Stimulated activated CD8-positive, alpha-beta memory T cell treated with anti-CD3 and anti-CD28 coated beads, Interleukin-12 subunit alpha, Interleukin-12 subunit beta, amount 100 ng/mL, for 4 hours (primary cell): ENCODE measurements around the gene MSH3.
"Not testable (repeated sequence)": the region's sequence is repeated elsewhere in the genome, so short reads cannot be mapped to it uniquely, and the experiment has no call there.

Source experiments
- DNase-seq: peaks from one replicate; pipeline ENCODE4 v3.0.0-alpha.2; 2020; ENCODE audit warnings: low read depth

MSH3 gene

GRCh38 chr5:80797428-80798024 is 143.1 kb downstream of the MSH3 start:
- DNase-seq, result no peak

DNA sequence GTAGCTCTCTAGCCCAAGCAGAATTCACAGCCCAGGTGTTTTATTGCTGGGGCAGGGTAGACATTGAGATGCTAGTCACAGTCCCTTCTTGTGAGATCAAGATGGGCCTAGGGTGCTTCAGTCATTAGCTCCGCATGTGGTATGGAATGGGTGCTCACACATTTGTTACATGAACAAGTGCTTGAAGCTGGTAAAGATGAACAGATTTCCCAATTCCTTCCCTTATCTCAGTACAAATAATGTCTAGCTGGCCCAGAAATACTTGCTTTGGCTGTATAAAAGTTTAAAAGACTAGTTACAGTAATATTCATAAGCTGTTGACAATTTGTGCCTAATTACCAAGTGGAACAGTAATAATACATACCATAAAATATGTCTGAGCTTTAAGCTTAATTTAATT is 143.7 kb downstream of the MSH3 start:
- no peak for DNase-seq

DNA sequence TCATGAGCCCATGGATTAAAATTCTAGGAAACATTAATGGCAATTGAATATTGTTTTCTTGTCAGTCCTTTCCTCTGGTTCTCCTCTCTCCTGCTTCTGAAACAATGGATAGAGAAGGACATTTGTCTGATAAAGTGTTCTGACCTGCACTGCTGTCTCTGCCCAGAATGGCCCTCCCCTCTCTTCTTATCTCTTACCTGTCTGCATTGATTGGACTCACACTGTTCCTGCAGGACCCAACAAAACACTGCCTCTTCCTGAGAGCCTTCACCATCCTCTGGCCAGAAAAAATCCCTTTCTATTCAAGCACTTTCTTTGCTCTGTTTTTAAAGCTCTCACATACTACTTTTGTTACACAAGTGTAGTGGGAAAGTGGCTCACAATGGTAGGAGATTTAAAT is 144.2 kb downstream of the MSH3 start:
- no peak for DNase-seq

DNA sequence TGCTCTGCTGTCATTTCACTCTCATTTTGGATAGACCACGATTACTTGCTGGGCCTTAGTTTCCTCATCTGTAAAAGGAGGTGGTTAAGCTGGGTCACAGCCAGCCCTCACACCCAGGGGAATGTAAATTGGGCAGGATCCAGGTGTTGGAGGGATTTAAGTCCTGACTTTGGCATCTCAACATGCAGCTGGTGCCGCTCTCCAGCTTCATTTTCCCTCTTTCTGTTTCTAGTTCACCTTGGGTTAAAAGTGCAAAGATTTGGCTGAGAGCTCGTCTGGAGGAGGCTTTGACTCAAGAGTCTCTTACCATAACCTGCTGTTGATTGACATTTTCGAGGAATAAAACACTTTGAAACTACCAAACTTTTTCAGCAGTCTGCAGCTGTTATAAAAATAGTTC is 144.6 kb downstream of the MSH3 start:
- DNase-seq, result no peak

GRCh38 chr5:80799573-80799972 is 145.1 kb downstream of the MSH3 start:
- DNase-seq, result no peak

GRCh38 chr5:80804332-80804731 is 149.9 kb downstream of the MSH3 start:
- no peak for DNase-seq

DNA sequence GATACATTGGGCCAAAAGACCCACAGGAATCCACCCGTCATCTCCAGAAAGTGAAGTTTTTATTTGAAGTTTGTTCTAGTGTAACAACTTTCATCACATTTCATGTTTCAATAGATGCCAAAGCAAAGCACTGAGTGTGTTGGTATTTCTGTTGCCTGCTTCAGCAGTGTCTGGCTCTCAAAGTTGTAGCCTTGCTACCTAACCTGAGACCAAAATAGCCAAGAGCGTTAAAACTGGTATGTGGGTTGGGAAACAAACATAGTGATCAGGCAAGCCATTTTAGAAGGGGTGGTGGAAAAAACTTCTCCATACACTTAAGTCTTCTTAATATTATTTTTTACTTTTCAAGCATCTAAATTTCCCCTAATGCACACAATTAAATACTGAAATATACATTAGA is 150.6 kb downstream of the MSH3 start:
- no peak for DNase-seq

DNA sequence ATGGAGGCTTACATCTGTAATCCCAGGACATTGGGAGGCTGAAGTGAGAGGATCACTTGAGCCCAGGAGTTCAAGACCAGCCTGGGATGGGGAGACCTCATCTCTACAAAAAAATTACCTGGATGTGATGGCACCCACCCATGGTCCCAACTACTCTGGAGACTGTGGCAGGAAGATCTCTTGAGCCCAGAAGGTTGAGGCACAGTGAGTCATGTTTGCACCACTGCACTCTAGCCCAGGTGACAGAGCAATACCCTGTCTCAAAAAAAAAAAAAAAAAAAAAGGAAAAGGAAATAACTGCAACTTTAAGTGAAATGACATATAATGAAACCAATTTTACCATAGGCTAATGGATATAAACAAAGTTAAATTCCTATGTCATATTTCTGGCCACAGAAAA is 152.5 kb downstream of the MSH3 start:
- no peak for DNase-seq

DNA sequence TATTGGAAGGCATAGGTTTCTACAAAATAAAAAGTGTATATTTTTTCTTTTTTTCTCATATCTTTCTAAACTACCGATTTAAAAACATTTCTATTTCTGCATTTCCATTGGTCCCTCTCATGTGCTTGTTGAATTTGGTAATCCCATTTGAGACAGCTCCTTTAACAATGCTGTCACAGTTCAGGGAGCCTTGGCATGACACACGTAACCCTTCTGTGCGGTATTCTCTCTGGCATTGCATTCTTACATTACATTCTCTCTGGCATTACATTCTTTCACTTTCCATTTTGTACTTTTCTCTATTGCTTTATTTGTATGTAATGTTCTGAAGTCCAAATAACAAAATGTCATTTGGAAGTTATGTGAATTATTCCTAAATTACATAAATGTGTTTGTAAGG is 155.0 kb downstream of the MSH3 start:
- no peak for DNase-seq

GRCh38 chr5:80810425-80810824 is 156.0 kb downstream of the MSH3 start:
- no peak for DNase-seq

DNA sequence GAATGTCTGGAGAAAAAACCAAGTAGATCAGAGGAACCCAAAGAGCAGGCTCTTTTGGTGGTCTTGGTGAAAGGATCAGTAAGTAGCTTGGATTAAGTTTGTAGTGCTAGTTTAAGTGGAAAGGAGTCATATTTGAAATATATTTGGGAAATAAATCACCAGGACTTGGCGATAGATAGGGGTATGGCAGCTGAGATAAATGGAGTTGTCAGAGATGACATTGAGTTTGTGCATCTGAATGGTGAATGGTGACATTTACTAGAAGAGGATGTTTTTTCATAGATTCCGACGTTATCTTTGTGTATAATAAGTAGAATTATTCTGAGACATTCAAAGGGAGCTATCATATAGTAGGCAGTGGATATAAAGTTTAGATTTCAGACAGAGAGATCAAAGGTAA is 162.1 kb downstream of the MSH3 start:
- no peak for DNase-seq

- DNase-seq, result no peak
Measured at GRCh38 chr5:80820685-80821084, 166.2 kb downstream of the MSH3 start.

DNA sequence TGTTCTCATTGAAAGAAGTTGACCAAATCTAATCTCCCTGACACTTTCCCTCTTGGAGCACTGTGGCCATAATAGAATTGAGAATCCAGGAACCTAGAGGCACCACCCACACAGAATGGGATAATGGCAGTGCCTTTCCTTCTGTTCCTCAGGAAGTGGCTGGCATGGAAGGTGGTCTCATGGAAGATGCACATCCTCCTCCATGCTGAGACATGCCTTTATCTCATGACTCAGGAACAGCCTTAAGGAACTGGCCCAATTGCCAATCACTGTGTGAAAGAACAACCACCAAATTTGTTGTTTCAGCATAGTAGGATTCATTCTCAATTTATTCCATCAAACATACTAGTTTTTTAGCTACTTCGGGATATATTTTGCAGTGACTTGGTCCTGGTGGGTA is 168.2 kb downstream of the MSH3 start:
- DNase-seq, result no peak

DNA sequence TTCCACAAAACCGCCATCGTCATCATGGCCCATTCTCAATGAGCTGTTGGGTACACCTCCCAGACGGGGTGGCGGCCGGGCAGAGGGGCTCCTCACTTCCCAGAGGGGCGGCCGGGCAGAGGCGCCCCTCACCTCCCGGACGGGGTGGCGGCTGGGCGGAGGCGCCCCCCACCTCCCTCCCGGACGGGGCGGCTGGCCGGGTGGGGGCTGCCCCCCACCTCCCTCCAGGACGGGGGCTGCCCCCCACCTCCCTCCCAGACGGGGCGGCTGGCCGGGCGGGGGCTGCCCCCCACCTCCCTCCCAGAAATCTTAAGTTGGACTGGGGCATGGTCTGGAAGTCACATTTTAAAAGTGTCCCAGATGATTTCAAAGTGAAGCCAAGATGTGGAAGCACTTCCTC is 169.7 kb downstream of the MSH3 start:
- DNase-seq, result not testable (repeated sequence)

DNA sequence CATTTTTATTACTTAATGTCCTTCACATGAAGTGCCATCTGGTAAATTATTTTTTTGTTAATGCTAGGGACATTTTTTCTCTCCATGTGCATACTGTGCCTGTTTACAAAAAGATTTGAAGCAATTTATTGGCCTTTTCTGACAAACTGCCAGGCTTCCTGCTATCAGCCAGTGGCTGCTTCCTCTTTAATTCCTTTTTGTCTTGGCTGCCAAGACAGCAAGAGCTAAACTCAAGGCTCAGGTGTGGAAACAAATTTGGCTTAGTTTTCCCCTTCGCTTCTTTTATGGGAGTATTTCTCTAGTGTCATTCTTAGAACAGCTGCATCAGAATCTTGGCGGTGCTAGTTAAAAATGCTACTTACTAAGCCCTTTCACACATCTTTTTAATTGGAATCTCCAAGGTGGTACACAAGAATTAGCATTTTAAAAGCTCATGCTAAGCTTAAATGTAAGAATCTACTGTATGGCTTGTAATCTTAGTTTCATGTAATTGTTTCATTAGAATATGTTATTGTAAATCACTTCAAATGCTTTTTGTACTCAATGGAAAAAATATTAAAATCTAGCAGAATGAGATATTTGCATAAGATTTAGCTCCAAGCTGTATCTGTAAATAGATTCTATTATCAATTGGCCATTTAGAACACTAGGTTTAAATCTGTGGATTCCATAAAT is 171.5 kb downstream of the MSH3 start:
- DNase-seq, result no peak

GRCh38 chr5:80834710-80835109 is 180.3 kb downstream of the MSH3 start:
- no peak for DNase-seq

DNA sequence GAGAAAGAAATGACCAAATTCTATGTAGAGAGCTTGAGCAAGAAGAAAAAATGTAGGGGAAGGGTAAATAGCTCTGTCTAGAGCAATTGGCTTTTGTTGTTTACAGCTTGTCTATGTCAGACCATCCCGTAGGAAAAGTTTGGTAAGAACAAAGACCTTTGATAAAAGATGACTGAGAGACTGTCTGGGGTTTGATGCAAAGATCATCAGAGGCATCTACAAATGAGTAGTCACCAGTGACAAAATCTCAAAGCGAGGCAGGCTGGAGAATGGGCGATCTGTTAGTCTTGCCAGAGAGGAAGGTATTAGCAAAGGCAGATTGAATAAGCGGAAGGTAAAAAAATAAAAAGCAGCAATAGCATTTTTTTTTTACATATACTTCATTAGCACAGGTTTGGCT is 180.7 kb downstream of the MSH3 start:
- DNase-seq, result no peak

- no peak for DNase-seq
Measured at GRCh38 chr5:80837679-80838078, 183.2 kb downstream of the MSH3 start.

- not testable (repeated sequence) for DNase-seq
Measured at GRCh38 chr5:80841026-80841797, 186.8 kb downstream of the MSH3 start.

GRCh38 chr5:80846422-80846821 is 192.0 kb downstream of the MSH3 start:
- DNase-seq, result not testable (repeated sequence)

GRCh38 chr5:80850168-80850567 is 195.7 kb downstream of the MSH3 start:
- DNase-seq, result not testable (repeated sequence)

- DNase-seq, result no peak
Measured at GRCh38 chr5:80852331-80853245, 198.1 kb downstream of the MSH3 start.
